HG03354 (cell line): Measurements from ENCODE around the gene COL27A1.

Experiments used
- ATAC-seq: cut with Tn5 transposase; IDR thresholded peaks from one replicate; pipeline ENCODE4 v1.9.1; 2021; ENCODE audit warnings: mild to moderate bottlenecking; ENCODE audit not compliant: unreplicated experiment, poor library complexity, severe bottlenecking

The COL27A1 gene

DNA sequence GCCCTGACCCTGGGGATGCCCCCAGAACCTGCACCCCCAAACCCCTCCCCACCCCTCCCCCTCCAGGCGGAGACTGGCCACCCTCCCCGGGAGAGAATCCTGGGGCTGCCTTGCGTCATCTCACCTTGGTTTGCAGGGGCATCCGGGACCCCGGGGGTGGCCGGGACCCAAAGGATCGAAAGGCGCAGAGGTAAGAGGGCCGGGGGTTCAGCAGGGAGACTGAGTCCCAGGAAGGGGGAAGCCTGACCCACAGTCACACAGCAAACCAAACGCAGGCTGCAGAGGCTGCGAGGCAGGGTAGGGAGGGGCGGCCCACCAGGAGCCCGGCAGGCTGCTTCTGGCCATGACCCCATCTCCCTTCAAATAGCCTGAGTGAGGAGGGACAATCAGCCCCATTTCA lies 133.8 kb downstream of the COL27A1 start:
- no peak for ATAC-seq

DNA sequence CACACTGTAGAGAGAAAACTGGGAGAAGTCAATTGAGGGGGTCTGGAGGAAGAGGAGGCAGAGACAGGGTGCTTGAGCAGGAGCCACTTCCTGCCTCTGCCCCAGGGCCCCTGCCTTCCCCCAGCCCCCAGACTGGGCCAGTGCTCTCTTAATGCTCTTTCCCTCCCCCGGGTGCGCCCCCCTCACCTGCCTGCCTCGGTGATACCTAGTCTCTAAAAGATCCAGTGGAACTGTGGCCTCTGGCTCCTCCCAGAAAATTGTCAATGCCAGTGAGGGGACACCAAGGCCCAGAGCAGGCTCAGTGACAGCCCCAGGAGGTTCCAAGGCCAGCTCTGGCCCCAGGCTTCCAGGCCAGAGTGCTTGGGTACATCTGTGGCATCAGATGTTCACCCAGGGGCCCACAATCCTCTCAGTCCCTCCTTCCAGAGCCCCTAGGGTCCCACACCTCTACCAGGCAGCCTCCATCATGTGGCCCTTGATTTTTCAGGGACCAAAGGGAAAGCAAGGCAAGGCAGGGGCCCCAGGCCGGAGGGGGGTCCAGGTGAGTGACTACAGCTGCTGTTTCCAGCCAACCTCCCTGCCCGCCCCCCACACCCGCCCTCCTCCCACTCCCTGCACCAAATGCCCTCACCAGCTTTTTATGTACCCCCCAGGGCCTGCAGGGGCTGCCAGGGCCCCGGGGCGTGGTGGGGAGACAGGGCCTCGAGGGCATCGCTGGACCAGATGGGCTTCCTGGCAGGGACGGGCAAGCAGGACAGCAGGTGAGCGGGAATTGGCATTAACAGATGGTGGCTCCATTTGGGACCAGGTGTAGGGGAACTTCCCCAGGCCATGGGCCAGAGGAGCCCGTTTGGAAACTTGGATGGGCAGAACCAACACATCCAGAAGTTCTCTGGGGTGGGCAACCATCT lies 134.5 kb downstream of the COL27A1 start:
- no peak for ATAC-seq

DNA sequence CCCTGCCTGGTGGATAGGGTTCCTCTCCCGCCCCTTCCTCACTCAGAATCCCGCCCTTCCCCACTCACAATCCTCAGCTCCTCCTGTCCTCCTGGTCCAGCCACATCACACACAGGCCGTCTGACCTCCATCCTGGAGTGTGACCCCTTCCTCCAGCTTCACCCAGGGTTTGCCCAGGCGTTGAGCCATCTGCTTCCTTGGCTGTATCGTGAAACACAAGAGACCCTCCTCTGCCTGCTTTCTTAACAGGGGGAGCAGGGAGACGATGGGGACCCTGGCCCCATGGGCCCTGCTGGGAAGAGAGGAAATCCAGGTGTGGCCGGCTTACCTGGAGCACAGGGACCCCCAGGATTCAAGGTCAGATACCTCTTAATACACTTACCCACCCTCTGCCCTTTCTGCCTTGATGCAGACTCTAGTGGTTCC lies 135.2 kb downstream of the COL27A1 start:
- no peak for ATAC-seq

DNA sequence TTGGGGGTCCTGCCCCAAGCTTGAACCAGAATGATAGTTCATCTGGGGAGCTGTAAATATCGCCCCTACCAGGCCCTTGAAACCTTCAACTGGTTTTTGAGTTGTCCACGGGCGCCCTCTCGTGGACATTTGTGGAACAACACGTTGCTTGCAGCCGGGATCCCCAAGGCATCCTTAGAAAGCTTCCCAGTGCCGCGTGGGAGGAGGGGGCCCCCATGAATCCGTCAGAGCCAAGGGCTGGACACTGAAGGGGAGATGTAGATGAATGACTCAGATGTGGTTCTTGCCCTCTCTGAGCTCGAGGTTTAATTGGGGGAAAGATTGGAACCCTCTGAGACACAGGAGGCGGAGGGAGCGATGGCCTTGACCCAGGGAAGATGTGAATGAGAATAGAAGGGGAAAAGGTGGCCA lies 135.7 kb downstream of the COL27A1 start:
- ATAC-seq: no peak

DNA sequence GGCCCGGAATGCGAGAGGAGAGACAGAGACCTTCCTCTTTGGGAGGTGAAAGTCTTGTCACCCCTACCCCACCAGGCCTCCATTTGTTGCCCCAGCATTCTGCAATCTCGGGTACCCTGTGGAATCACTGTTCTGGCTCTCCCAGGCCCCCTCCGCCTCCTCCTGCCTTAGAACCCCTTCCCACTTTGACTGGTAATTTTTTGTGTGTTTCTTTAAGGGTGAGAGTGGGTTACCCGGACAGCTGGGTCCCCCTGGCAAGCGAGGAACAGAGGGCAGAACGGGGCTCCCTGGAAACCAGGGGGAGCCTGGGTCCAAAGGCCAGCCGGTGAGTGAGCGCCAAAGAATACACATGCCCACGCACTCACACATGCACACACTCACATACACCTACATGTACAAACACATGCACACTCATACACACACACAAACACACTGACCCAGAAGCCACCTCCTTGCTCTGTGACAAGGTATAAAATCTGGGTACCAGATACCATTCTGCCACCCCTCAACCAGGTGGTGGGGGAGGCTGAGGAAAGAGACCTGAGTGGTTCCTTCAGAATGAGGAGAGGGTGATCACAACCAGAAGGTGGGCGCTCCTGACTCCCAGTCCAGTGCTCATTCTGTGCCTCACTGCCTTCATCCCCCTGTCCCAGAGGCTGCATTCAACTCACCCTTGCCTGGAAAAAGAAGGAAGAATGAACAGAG lies 136.7 kb downstream of the COL27A1 start:
- ATAC-seq: no peak

DNA sequence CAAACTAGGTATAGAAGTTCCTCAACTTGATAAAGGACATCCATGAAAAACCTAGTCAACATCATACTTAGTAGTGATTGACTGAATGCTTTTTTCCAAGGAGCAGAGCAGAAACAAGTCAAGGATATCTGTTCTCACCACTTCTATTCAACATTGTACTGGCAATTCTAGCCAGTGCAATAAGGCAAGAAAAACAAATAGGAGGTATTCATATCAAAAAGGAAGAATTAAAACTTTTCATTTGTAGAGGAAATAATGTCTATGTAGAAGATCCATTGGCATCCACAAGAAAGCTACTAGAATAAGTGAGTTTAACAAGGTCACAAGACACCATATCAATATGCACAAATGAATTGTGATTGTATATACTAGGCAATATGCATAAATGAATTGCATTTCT lies 139.3 kb downstream of the COL27A1 start:
- no peak for ATAC-seq

DNA sequence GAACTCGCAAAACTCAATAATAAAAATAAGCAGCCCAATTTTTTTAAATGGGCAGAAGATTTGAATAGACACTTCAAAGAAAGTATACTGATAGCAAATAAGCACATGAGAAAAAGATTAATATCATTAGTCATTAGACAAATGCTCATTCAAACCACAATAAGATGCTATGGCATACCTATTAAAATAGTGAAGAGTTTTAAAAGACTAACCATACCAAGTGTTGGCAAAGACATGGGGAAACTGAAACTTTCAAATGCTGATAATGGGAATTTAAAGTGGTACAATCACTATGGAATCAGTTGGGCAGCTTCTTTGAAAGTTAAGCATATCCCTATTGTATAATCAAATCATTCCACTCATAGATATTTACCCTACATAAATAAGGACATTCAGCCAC lies 141.0 kb downstream of the COL27A1 start:
- ATAC-seq: no peak

DNA sequence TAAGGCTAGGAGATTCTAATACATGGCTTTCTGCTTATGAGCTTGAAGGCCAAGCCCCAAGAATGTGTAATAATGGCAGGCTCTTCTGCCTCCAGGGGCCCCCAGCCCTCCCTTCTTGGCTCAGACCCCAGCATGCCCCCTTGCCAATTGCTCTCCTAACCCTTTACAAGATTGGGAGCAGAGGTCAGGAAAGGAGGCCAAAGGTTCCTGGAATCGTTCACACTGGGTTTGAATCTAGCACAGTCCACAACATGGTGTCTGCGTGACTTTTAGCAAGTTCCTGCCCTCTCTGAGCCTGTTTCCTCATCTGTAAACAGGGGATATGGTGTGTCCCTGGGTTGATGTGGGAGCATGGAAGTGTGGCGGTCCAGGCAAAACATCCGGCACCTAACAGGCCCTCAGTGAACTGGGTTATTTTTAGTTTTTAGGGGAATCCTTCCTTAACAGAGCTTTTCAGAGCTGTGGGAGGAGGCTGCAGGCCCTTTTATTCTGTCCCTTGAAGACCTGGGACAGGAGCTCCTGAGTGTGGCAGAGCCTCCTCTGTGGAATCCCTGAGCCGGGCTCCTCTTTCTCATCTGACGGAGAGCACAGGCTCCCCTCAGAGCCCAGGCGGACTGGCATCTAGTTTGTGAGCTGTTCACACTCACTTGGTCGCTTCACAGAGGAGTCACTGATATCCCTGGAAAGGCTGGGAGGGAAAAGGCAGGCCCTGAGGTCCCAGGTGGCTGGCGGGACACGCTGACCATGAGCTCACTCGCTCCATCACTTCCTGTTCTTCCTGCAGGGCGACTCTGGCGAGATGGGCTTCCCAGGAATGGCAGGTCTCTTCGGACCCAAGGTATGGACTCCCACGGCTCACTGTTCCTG lies 144.2 kb downstream of the COL27A1 start:
- no peak for ATAC-seq

DNA sequence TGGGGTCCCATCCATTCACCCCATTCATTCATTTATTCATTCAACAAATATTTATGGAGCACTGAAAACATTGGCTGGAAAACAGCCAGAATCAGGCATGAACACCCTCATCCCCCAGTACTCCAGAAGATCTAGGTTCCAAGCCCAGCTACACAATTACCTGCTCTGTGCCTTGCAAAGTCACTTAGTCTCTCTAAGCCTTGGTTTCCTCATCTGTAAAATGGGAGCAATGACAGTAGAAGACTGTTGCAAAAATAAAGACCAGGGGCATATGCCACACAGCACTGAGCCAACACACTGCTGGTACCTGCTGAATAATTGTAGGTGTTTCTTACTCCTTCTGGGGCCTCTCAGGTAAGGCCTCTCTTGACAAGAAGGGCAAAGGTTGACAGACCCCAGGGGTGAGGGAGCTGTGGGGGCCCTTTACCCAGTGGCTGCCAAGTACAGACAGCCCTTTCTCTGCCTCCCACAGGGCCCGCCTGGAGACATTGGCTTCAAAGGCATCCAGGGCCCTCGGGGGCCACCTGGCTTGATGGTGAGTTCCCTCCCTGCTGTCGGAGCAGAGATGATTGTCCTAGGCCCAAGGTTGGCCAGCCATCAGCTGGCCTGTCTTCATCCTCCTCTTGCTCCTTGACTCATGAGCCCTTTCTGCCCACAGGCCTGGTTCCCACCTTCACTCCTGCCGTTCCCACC lies 145.0 kb downstream of the COL27A1 start:
- ATAC-seq: no peak

DNA sequence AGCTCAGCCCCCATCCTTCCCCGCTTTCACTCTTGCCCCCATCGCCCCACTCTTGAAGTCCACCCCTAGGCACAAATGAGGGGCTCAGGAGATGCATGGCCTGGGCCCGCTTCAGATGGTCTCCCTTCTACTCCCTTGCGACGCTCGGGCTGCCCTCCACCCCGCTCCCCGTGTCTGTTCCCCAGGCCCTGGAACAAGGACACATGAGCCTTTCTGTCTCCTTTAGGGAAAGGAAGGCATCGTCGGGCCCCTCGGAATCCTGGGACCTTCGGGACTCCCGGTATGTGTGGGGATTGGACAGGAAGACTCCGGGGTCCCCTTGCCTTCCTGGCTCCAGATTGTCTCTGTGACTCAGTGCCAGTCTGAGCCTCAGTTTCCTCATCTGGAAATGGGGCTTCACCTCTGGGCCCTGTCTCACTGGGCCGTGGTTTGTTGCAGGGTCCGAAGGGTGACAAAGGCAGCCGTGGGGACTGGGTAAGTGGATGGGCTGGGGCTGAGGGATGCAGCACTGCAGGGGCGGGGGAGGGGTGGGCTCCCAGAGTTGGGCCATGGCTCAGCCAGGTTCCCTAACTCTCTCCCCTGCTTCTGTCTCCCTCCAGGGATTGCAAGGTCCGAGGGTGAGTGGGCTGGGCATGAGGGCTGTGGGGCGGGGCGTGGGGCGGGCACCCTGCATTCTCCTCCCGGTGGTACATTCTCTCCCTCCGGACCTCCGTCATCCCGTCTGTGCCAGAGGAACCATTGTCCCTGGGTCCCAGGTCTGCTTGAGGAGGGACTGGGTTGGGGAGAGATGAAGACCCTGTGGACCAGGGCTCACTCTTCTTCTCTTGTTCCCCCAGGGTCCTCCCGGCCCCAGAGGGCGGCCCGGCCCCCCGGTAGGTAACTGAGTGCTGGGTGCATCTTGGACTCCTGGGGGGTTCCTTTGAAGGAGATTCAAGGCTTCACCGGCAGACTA lies 145.8 kb downstream of the COL27A1 start:
- no peak for ATAC-seq

DNA sequence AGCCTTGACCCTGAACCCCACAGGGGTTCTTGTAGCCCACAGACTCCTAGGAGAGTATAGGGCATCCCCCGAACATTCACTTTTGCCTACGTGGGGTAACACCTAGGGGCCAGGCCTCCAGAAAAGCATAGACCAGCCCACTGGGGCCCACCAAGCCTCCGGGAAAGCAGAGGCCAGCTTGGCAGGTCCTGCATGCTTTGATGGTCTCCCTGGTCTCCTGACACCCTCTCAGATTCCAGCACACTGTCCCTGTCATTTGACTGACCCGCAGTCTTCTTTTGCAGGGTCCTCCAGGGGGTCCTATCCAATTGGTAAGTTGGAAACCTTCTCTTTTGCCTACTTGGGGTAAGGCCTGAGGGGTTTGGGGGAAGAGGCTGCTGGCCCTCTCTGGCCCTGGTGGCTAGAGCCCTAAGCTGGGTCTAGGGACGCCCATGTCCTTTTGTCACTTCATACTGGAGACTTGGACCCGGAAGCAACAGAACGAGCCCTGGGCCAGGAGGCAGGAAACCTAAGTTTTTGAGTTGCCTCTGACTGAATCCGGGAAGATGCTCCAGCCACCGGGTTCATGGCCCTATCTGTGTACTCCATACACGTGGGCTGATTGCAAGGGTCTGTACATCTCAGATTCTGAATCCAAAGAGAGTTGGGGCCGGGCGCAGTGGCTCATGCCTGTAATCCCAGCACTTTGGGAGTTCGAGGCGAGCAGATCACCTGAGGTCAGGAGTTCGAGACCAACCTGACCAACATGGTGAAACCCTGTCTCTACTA lies 146.6 kb downstream of the COL27A1 start:
- ATAC-seq: no peak

DNA sequence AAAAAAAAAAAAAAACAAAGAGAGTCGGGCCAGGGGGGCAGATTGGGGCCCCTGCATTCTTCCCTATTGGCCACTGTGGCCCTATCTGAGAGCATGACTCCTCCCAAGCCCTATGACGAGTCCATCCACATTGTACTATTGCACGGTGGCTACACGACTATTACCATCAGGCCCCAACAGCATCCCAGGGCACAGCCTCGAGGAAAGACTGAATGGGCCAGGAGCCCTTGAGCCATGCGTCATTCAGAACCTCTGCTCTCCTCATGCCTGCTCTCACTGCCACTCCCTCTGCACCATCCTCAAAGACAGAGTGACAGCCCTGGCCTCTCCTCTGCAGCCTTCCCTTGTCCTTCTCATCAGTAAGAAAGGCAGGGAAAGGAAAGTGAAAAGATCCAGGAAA lies 147.4 kb downstream of the COL27A1 start:
- ATAC-seq: no peak

DNA sequence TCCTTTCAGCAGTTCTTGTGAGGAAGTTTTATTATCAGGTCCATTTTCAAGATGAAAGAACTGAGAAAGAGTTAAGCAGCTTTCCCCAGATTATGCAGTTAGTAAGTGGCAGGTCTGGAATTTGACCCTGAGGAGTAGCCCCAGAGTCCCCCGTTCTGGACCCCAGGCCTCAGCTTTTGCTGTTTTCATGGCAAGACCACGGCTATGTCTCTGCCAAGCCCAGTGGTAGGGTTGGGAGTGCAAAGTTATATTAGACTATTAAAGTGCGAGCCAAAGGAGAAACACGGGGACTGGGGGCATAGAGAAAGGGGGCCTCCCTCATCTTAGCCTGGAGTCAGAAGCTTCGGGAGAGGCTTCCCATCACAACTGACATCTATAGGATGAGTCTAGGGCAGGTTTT lies 148.2 kb downstream of the COL27A1 start:
- no peak for ATAC-seq

DNA sequence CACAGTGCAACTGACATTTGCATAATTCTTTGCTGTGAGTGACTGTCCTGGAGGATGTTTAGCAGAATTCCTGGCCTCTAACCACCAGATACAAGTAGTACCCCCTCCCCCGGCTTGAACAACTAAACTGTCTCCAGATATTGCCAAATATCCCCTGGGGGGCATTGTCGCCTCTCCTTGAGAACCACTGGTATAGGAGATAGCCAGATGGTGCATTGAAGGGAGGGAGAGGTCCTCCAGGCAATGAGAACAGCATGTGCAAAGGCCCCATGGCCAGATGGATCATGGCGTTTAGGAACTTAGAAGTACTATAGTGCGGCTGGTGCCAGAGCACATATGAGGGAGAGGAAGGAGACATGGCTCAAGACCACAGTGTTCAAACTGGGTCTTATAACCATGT lies 148.6 kb downstream of the COL27A1 start:
- ATAC-seq: no peak

DNA sequence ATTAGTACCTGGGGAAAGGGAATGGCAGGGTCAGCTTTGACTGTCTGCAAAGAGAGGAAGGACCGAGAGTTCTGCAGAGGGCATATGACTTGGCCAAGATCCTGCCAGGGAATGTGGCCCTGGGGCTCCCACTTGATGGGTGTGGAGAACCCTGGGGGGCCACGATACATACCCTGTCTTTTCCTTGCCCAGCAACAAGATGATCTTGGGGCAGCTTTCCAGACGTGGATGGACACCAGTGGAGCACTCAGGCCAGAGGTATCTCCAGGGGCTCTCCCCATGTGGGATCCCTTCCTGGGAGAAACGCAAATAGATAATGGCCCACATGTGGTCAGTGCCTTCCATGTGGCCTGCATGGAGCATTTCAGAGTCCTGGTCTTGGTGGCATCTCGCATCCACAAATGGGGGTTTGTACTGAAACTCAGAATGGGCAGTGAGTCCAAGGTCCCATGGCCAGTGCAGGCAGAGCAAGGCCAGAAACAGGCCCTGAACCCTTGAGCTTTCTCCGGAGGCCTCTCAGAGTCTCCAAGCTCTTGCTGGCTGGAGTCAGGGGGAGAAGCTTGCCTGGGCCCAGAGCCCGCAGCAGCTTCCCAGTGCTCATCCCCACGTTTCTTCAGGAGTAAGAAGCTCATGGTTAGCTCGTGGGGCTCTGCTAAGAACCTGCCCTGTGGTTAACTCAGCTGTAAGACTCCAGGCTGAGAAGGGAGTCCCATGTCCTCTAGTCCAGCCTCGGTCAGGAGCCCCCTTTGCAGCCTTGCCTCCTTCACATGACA lies 149.3 kb downstream of the COL27A1 start:
- ATAC-seq: no peak

DNA sequence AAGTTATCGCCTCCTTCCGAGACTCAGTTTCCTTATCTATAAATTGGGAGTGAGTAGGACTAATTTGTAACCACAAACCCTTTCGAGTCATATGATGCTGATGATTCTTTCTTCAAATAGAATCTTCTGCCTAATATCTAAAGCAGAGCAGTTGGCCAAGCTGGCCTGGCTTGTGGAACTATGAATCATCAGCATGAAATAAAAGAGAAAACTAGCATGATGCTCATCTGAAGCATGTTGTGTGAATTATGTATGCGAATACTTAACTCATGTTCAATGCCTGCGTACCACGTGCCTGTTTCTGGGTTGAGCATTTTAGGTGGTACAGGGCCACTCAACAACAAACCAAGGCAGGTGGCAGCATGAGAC lies 152.5 kb downstream of the COL27A1 start:
- ATAC-seq: no peak

DNA sequence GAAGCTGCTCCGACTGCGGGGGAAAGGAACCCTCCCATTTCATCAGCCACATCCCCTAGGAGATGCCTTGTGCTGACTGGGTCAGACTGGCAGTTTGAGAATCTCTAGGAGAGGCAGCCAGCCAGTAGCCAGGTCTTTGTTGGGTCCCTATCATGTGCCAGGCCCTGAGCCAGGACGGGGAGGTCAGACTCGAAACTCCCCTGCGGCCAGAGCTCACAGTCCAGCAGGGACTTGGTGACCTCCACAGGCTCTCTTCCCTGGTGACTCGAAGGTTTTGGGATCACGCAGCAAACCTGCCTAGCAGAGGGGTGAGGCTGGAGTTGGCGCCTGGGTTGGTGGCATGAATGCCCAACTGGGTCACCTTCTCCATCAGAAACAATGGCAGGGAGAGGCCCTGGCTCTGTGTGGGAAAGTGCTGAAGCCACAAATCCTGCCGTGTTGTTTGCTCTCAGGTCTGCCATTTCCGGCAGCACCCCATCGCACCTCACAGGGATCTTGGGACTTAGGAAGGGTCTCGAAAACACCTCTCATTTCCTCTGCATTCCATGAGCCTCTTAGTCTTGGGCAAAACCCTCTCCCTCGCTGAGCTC lies 153.1 kb downstream of the COL27A1 start:
- no peak for ATAC-seq
